Skeletal muscle tissue (tissue), 4 donors: ENCODE results near the gene EDRF1. TPM values are rescaled to one million over a fixed set of nuclear protein-coding genes. Genes with fewer than 3 reads are reported as not detected.
"Not testable (repeated sequence)": the region's sequence is repeated elsewhere in the genome, so short reads cannot be mapped to it uniquely, and the experiment has no call there.

Source experiments
- H3K27ac ChIP-seq: one replicate; pipeline ENCODE4 v1.7.0; 2013; ENCODE audit warnings: mild to moderate bottlenecking, low read depth, low read length, inconsistent platforms
- H3K27me3 ChIP-seq, 3 donors: one replicate each; pipeline ENCODE4 v1.7.0; 2013; ENCODE audit warnings: low read length in 3 of 3; ENCODE audit not compliant: control insufficient read depth in 3 of 3, insufficient read depth in 3 of 3
- H3K36me3 ChIP-seq, 3 donors: one replicate each; pipeline ENCODE4 v1.7.0; 2013; ENCODE audit warnings: low read length in 3 of 3; ENCODE audit not compliant: control insufficient read depth in 3 of 3, insufficient read depth in 3 of 3
- H3K4me1 ChIP-seq, 3 donors: one replicate each; pipeline ENCODE4 v1.7.0; 2013; ENCODE audit warnings: low read length in 3 of 3, mild to moderate bottlenecking in 3 of 3; ENCODE audit not compliant: control insufficient read depth in 3 of 3, insufficient read depth in 3 of 3
- H3K4me3 ChIP-seq, 3 donors: one replicate each; pipeline ENCODE4 v1.7.0; 2013; ENCODE audit warnings: low read length in 3 of 3
- H3K9ac ChIP-seq, 3 donors: one replicate each; pipeline ENCODE4 v1.7.0; 2013; ENCODE audit warnings: low read length in 3 of 3, mild to moderate bottlenecking in 3 of 3, moderate library complexity in 2 of 3, low read depth in 1 of 3
- H3K9me3 ChIP-seq, 3 donors: one replicate each; pipeline ENCODE4 v1.7.0; 2013; ENCODE audit warnings: low read length in 3 of 3; ENCODE audit not compliant: control insufficient read depth in 3 of 3
- total RNA-seq: library from RNA; depleted of rRNA; stranded (reverse); fragments of >200 nt; gene quantifications from one replicate; pipeline ENCODE4 v1.2.3, GENCODE V29; 2014
- donor health status: Osteomylitis.

EDRF1 gene
- total RNA-seq, 1 donor from 2014 or later: 22.4 TPM

GRCh38 chr10:125707541-125708468, 11.7 kb upstream of the EDRF1 start:
- no peak overlapping the region for H3K27ac ChIP-seq
- H3K9me3 ChIP-seq: no peaks in the 10 kb centered on the region
- no peaks in the 10 kb centered on the region for H3K4me1 ChIP-seq
- peaks cover 0 to 4% (median 0%) of the 10 kb centered on the region in 3 donors for H3K36me3 ChIP-seq
- H3K9ac ChIP-seq: no peak overlapping the region
- H3K4me3 ChIP-seq: no peak overlapping the region
- H3K27me3 ChIP-seq: no peaks in the 10 kb centered on the region

GRCh38 chr10:125708971-125709503, 10.5 kb upstream of the EDRF1 start:
- Histone ChIP-seq H3K9me3 (peaks cover 0 to 3% (median 0%) of the 10 kb centered on the region in 3 donors), H3K36me3 (peaks cover 0 to 4% (median 0%) of the 10 kb centered on the region in 3 donors), H3K9ac (no peak overlapping the region), H3K4me1 (no peaks in the 10 kb centered on the region), H3K27ac (no peak overlapping the region), H3K27me3 (no peaks in the 10 kb centered on the region), H3K4me3 (no peak overlapping the region)

DNA sequence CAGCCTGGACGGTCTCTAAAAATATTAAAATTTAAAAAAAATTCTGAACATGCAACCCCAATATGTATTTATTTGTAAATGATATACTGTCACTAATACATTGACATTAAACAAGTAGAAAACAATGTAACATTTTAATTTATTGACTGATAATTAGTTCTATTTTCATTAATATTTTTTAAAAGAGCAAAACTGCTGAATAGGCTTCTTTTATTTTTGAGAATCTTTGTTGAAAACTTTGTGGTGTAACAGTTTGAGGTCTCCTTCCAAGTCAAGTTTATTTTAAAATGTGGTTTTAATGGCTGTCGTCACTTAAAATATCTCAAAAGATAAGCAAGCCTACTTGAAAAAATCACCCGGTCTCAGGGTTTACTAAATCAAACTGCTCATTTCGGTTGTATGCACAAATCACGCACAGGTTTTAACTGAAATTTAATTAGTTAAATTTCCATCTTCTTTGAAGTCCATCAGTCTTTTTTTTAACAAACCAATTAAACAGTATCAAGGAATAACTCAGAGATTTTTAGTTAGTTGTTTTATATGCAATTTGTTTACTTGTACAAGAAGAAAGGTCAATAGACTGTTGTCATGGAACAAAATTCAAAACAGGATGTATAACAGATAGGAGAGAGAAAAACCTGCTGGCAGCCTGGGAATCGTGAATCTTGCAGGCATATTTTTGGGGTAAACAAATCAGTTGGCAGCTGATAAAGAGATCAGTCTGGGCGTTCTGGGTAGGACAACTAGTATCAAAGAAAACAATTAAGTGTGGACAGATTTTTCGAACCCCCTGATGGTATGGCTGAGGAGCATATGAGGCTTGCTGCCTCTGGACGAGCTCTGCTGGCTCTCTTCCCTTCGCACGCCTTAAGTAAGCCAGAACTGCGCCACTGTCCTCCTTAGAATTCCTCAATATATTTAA, 9.7 kb upstream of the EDRF1 start:
- H3K36me3 ChIP-seq: peaks cover 0 to 4% (median 0%) of the 10 kb centered on the region in 3 donors
- H3K27ac ChIP-seq: no peak overlapping the region
- H3K27me3 ChIP-seq: no peaks in the 10 kb centered on the region
- peaks cover 0 to 3% (median 0%) of the 10 kb centered on the region in 3 donors for H3K9me3 ChIP-seq
- no peak overlapping the region for H3K9ac ChIP-seq
- no peaks in the 10 kb centered on the region for H3K4me1 ChIP-seq
- H3K4me3 ChIP-seq: no peak overlapping the region

DNA sequence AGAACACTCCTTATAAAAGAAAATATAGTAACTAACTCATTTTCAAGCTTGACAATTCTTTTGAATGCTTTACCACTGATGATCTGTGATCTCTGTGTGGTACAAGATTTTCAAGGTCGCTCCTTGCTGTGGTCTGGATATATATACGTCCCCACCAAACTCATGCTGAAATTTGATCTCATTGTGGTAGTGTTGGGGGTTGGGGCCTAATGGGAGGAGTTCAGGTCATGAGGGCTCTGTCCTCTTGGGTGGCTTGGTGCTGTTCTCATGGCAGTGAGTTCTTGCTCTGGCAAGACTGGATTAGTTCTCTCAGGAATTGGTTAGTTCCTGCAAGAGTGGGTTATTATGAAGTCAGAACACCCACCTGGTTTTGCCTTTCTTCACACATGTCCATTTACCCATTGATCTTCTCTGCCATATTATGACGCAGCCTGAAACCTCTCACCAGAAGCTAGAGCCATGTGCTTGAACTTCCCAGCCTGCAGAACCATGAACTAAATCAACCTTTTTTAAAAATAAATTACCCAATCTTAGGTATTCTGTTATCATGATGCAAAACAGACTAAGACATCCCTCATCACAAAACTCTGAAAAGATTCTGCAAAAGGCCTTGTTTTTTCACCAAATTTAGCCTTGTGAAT, 8.3 kb upstream of the EDRF1 start:
- H3K4me1 ChIP-seq: no peaks in the 10 kb centered on the region
- no peak overlapping the region for H3K9ac ChIP-seq
- no peak overlapping the region for H3K27ac ChIP-seq
- H3K9me3 ChIP-seq: peaks cover 0 to 3% (median 0%) of the 10 kb centered on the region in 3 donors
- no peak overlapping the region for H3K4me3 ChIP-seq
- no peaks in the 10 kb centered on the region for H3K27me3 ChIP-seq
- H3K36me3 ChIP-seq: peaks cover 0 to 4% (median 0%) of the 10 kb centered on the region in 3 donors

GRCh38 chr10:125714728-125715127, 4.8 kb upstream of the EDRF1 start:
- not testable (repeated sequence) for H3K4me1 ChIP-seq

DNA sequence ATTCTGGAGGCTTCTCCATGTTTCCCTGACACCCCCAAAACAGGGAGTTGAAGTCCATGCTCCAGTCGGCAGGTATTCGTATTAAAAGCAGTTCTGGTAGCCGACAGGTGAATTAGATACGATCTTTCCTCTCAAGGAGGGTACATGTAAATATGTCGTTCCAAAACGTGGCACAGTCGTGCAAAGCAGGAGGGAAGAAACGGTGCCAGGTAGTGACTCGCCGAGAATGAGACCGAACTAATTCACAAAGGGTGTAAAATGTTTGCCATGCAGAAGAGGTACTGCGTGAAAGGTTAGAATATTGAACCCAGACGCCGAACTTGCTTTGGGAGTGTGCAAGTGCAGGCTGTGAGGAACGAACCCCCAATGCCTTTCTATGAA, 483 bp downstream of the EDRF1 start:
- Histone ChIP-seq H3K9me3 (no peaks in the 10 kb centered on the region), H3K4me1 (peaks cover 6 to 18% (median 11%) of the 10 kb centered on the region in 3 donors), H3K27ac (peak overlapping the region; percentile 80), H3K4me3 (peak overlapping the region; percentile 89 to 100 (median 98)), H3K9ac (peak overlapping the region; percentile 91 to 98 (median 98)), H3K27me3 (no peaks in the 10 kb centered on the region), H3K36me3 (peaks cover 7 to 32% (median 25%) of the 10 kb centered on the region in 3 donors)

More at GRCh38 chr10:125714728-125715127, 4.8 kb upstream of the EDRF1 start:
- H3K4me3 ChIP-seq, H3K27me3 ChIP-seq, H3K36me3 ChIP-seq, H3K27ac ChIP-seq, H3K9ac ChIP-seq, H3K9me3 ChIP-seq: not testable (repeated sequence)

- Histone ChIP-seq H3K9me3 (no peaks in the 10 kb centered on the region), H3K36me3 (peaks cover 10 to 40% (median 33%) of the 10 kb centered on the region in 3 donors), H3K4me1 (peaks cover 6 to 18% (median 11%) of the 10 kb centered on the region in 3 donors), H3K9ac (no peak overlapping the region), H3K27ac (no peak overlapping the region), H3K4me3 (peak overlapping the region in 1 of 3 donors; percentile 100), H3K27me3 (no peaks in the 10 kb centered on the region)
Measured at GRCh38 chr10:125721035-125721434, 1.5 kb downstream of the EDRF1 start.

- Histone ChIP-seq H3K4me3 (no peak overlapping the region), H3K36me3 (peaks cover 21 to 57% (median 45%) of the 10 kb centered on the region in 3 donors), H3K9me3 (no peaks in the 10 kb centered on the region), H3K4me1 (peaks cover 6 to 18% (median 11%) of the 10 kb centered on the region in 3 donors), H3K27ac (no peak overlapping the region), H3K27me3 (no peaks in the 10 kb centered on the region), H3K9ac (no peak overlapping the region)
Measured at GRCh38 chr10:125722811-125723210, 3.3 kb downstream of the EDRF1 start.

DNA sequence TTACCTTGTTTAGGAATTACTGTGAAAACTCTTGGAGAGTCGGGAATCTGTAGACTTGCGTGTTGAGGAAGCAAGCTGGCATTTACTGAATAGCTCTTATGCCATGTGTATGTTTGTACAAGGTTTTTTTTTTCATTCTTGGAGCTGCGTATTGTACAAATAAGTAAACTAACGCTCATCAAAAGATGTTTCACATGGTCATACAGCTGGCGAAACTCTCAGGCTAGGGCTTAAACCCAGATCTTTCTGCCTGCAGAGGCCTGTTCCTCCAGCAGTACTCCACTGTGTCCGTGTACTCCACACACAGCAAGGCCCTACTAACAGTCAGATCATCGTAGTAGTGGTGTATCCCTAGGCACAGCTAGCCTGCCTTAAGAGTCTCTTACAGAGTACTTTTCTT, 7.4 kb downstream of the EDRF1 start:
- no peak overlapping the region for H3K4me3 ChIP-seq
- H3K4me1 ChIP-seq: peaks cover 0 to 5% (median 0%) of the 10 kb centered on the region in 3 donors
- no peak overlapping the region for H3K27ac ChIP-seq
- H3K36me3 ChIP-seq: peaks cover 44 to 77% (median 72%) of the 10 kb centered on the region in 3 donors
- H3K9ac ChIP-seq: no peak overlapping the region
- H3K27me3 ChIP-seq: no peaks in the 10 kb centered on the region
- no peaks in the 10 kb centered on the region for H3K9me3 ChIP-seq
